Suprapubic skin (tissue), 4 donors: Measurements from ENCODE around the gene PROSER2. TPM values are rescaled to one million over a fixed set of nuclear protein-coding genes. Genes with fewer than 3 reads are reported as not detected.
"Not testable (repeated sequence)": the region's sequence is repeated elsewhere in the genome, so short reads cannot be mapped to it uniquely, and the experiment has no call there.

Source experiments
- DNase-seq, 2 donors: peaks; one replicate each; pipeline ENCODE4 v3.0.0-alpha.2; 2019; ENCODE audit warnings: low spot score in 2 of 2
- H3K27ac ChIP-seq: fragments of 200-600 bp; sonication (generic); one replicate; pipeline ENCODE4 v1.5.1; 2019
- H3K27me3 ChIP-seq: fragments of 200-600 bp; sonication (generic); one replicate; pipeline ENCODE4 v1.5.1; 2019
- H3K36me3 ChIP-seq: fragments of 200-600 bp; sonication (generic); one replicate; pipeline ENCODE4 v1.5.1; 2019
- H3K4me1 ChIP-seq: fragments of 200-600 bp; sonication (generic); one replicate; pipeline ENCODE4 v1.5.1; 2019
- H3K4me3 ChIP-seq: fragments of 200-600 bp; sonication (generic); one replicate; pipeline ENCODE4 v1.5.1; 2019; ENCODE audit warnings: mild to moderate bottlenecking
- H3K9me3 ChIP-seq: fragments of 200-600 bp; sonication (generic); one replicate; pipeline ENCODE4 v1.5.1; 2019
- CTCF ChIP-seq, 2 donors: fragments of 200-600 bp in 1 of 2; fragments of 450-650 bp in 1 of 2; sonication (generic) in 1 of 2; IDR thresholded peaks; one replicate each; pipeline ENCODE4 v1.5.1; 2016 to 2019; ENCODE audit warnings: antibody characterized with exemption in 2 of 2, mild to moderate bottlenecking in 1 of 2, moderate library complexity in 1 of 2
- EP300 ChIP-seq: sonication (generic); formaldehyde crosslinking; IDR thresholded peaks from one replicate; pipeline ENCODE4 v1.6.1; 2017; ENCODE audit warnings: antibody characterized with exemption
- POLR2A ChIP-seq, 2 donors: fragments of 450-650 bp; IDR thresholded peaks; one replicate each; pipeline ENCODE4 v1.6.1; 2017; ENCODE audit warnings: antibody characterized with exemption in 2 of 2, mild to moderate bottlenecking in 2 of 2, moderate library complexity in 2 of 2
- POLR2AphosphoS5 ChIP-seq, 3 donors: sonication (generic); formaldehyde crosslinking; IDR thresholded peaks; one replicate each; pipeline ENCODE4 v1.6.1; 2017; ENCODE audit warnings: antibody characterized with exemption in 3 of 3
- WGBS: methylation state at CpG from one replicate; pipeline ENCODE4 v1.1.5; 2018; 5-methylcytosine and 5-hydroxymethylcytosine counted together
- total RNA-seq, 4 donors: library from RNA; depleted of rRNA; stranded (reverse); fragments of >200 nt; gene quantifications; one replicate each; pipeline ENCODE4 v1.1.0, GENCODE V29; 2016

PROSER2 gene
- total RNA-seq, 4 donors from 2014 or later, result 5.6 to 8.5 (median 6.3) TPM

- Histone ChIP-seq H3K36me3 (no peaks in the 10 kb centered on the region), H3K4me1 (no peaks in the 10 kb centered on the region), H3K27me3 (no peaks in the 10 kb centered on the region), H3K27ac (no peak overlapping the region), H3K9me3 (no peaks in the 10 kb centered on the region), H3K4me3 (no peak overlapping the region)
- no peak for DNase-seq
- WGBS, result 76% methylated on average over 7 of the region's 7 CpGs
- TF ChIP-seq EP300 (no peak), POLR2AphosphoS5 (IDR thresholded peaks at IDR 0.05) (no peak), POLR2A (IDR thresholded peaks at IDR 0.05) (no peak), CTCF (IDR thresholded peaks at IDR 0.05) (no peak)
Measured at GRCh38 chr10:11845113-11845512, 22.0 kb downstream of the PROSER2 start.

GRCh38 chr10:11846542-11846941, 23.4 kb downstream of the PROSER2 start:
- no peak for DNase-seq
- 74% methylated on average over 8 of the region's 8 CpGs for WGBS
- no peaks in the 10 kb centered on the region for H3K4me1 ChIP-seq
- no peaks in the 10 kb centered on the region for H3K36me3 ChIP-seq
- no peak overlapping the region for H3K4me3 ChIP-seq
- no peaks in the 10 kb centered on the region for H3K9me3 ChIP-seq
- TF ChIP-seq EP300 (no peak), POLR2A (IDR thresholded peaks at IDR 0.05) (no peak), CTCF (IDR thresholded peaks at IDR 0.05) (no peak), POLR2AphosphoS5 (IDR thresholded peaks at IDR 0.05) (no peak)
- H3K27ac ChIP-seq, result no peak overlapping the region
- H3K27me3 ChIP-seq, result no peaks in the 10 kb centered on the region

- 82% methylated on average over 1 of the region's 1 CpG for WGBS
- H3K27me3 ChIP-seq, result no peaks in the 10 kb centered on the region
- no peaks in the 10 kb centered on the region for H3K4me1 ChIP-seq
- no peak overlapping the region for H3K27ac ChIP-seq
- H3K36me3 ChIP-seq, result peaks cover 15% of the 10 kb centered on the region
- no peaks in the 10 kb centered on the region for H3K9me3 ChIP-seq
- H3K4me3 ChIP-seq, result no peak overlapping the region
- no peak for DNase-seq
- TF ChIP-seq POLR2A (IDR thresholded peaks at IDR 0.05) (no peak), POLR2AphosphoS5 (IDR thresholded peaks at IDR 0.05) (no peak), CTCF (IDR thresholded peaks at IDR 0.05) (no peak), EP300 (no peak)
Measured at GRCh38 chr10:11849277-11849676, 26.1 kb downstream of the PROSER2 start.

GRCh38 chr10:11849911-11850310, 26.8 kb downstream of the PROSER2 start:
- H3K36me3 ChIP-seq, result peaks cover 15% of the 10 kb centered on the region
- H3K4me3 ChIP-seq, result no peak overlapping the region
- no peak overlapping the region for H3K27ac ChIP-seq
- no peaks in the 10 kb centered on the region for H3K9me3 ChIP-seq
- no peaks in the 10 kb centered on the region for H3K27me3 ChIP-seq
- DNase-seq, result no peak
- TF ChIP-seq POLR2AphosphoS5 (IDR thresholded peaks at IDR 0.05) (no peak), POLR2A (IDR thresholded peaks at IDR 0.05) (no peak), CTCF (IDR thresholded peaks at IDR 0.05) (no peak), EP300 (no peak)
- no peaks in the 10 kb centered on the region for H3K4me1 ChIP-seq
- 62% methylated on average over 8 of the region's 8 CpGs for WGBS

GRCh38 chr10:11851910-11852309, 28.8 kb downstream of the PROSER2 start:
- Histone ChIP-seq H3K4me1 (no peaks in the 10 kb centered on the region), H3K4me3 (no peak overlapping the region), H3K36me3 (peaks cover 15% of the 10 kb centered on the region), H3K27me3 (no peaks in the 10 kb centered on the region), H3K27ac (no peak overlapping the region), H3K9me3 (no peaks in the 10 kb centered on the region)
- DNase-seq, result no peak
- TF ChIP-seq CTCF (IDR thresholded peaks at IDR 0.05), result no peak
- no peak for TF ChIP-seq POLR2A (IDR thresholded peaks at IDR 0.05)
- no peak for TF ChIP-seq POLR2AphosphoS5 (IDR thresholded peaks at IDR 0.05)
- no peak for TF ChIP-seq EP300
- WGBS, result 85% methylated on average over 13 of the region's 13 CpGs

GRCh38 chr10:11852637-11853036, 29.5 kb downstream of the PROSER2 start:
- H3K4me3 ChIP-seq, DNase-seq, H3K9me3 ChIP-seq, H3K27me3 ChIP-seq, H3K4me1 ChIP-seq, H3K27ac ChIP-seq: not testable (repeated sequence)
- 96% methylated on average over 13 of the region's 13 CpGs for WGBS
- peaks cover 15% of the 10 kb centered on the region for H3K36me3 ChIP-seq
